GM18861 (cell line): ENCODE measurements around the gene SNAPC4.
A peak's percentile ranks its signal among the peaks of the same experiment; 100 is the strongest.

Experiments
- ATAC-seq: cut with Tn5 transposase; IDR thresholded peaks from one replicate; pipeline ENCODE4 v1.9.1; 2021; ENCODE audit not compliant: unreplicated experiment

Gene SNAPC4

GRCh38 chr9:136372561-136373299 lies 27.2 kb downstream of the SNAPC4 start:
- ATAC-seq: no peak

DNA sequence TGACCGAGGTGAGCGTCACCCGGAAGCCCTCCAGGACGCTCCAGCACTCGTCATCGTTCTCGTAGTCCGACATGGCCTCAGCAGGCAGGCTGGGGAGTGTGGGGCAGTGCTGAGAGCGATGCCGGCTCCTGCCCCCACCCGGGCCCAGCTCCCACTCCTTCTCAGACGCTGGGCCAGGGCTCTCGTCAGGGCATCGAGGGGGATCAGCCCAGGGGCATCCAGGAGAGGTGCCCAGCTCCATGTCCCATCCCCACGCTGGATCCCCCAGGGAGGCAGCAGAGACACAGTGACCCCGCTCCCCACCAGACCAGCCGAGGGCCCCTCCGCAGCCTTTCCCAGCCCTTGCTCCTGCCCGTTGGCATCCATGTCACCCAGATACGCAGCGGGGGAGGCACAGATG lies 28.0 kb downstream of the SNAPC4 start:
- no peak for ATAC-seq

DNA sequence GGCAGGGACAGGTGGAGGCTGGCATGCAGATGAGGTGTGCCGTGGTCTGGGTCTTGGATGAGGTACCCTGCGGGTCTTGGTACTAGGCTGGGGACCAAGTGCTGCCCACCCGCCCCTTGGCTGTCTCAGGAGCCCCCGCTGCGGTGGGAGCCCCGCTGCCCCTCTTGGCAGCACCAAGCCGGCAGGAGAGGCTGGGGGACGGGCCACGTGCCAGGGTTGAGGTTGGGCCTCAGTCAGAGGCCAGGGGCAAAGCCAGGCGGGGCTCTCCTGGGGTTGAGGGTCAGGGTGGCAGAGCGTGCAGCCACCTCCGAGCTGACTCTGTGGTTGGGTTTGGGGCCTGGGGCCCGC lies 28.5 kb downstream of the SNAPC4 start:
- no peak for ATAC-seq

- ATAC-seq: no peak
These were observed 29.1 kb downstream of the SNAPC4 start for GRCh38 chr9:136370687-136371532.

- ATAC-seq: no peak
These were observed 29.9 kb downstream of the SNAPC4 start for GRCh38 chr9:136370037-136370436.

DNA sequence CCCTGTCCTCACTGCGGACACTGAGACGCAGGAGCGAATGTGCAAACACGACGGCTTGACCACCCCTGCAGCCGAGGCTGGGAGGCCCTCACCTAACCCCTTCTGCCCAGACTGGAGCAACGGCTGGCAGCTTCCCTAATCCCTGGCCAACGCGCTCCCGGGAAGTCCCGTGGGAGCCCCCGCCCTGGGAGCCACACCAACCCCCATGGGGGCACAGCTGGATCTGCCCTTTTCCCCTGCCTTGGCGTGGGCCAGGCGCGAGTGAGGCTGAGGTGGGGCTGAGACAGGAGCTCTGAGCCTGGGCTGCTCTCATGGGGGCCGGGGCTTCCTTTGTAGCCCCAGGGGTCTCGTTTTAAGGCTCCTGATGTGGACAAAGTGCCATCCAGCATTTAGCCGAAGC lies 31.8 kb downstream of the SNAPC4 start:
- no peak for ATAC-seq

DNA sequence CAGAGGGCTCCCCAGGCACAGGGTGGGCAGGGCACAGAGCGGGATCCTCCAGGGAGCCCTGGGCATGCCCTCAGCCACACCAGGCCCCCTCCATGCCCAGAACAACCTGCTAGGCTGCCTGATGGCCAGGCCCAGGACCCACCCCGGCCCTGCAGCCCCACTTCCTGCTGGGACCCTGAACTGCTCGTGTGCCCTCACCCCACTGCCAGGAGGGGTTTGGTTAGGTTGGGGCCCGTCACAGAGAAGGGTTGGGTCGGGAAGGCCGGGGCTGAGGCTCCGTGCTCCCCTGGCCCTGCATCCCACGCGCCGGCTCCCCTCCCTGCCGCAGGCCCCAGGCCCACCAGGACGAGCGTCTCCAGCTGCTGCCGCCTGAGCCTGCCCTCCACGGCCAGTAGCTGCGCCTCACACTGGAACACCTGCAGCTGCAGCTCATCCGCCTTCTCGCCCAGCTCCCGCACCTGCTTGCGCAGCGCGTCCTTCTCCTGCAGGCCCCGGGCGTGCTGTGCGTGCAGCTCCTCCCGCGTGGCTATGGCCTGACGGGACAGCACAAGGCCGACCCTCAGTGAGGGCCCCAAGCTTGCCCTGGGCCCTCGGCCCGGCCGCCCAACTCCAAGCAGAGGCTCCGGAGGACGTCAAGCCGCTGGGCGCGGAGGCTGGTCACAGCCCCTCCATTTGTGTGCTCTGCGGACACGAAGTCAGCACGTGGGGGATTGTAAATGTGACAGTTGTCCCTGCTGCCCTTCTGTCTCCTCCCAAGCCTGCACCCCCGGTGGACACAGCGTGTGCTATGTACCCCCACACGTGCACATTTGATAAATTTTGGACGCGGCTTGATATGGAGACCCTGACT lies 32.4 kb downstream of the SNAPC4 start:
- ATAC-seq: no peak

GRCh38 chr9:136366826-136367225 lies 33.1 kb downstream of the SNAPC4 start:
- no peak for ATAC-seq

GRCh38 chr9:136365775-136366222 lies 34.2 kb downstream of the SNAPC4 start:
- ATAC-seq: no peak

GRCh38 chr9:136364942-136365774 lies 34.8 kb downstream of the SNAPC4 start:
- no peak for ATAC-seq

- no peak for ATAC-seq
These were observed 35.8 kb downstream of the SNAPC4 start for GRCh38 chr9:136363949-136364748.

- peak; percentile 58 for ATAC-seq
These were observed 36.6 kb downstream of the SNAPC4 start, which contains the start of gene DNLZ for GRCh38 chr9:136363106-136363948. Gene DNLZ, minus strand, starts transcription at chr9:136363744. Its CDS starts 30 bp downstream, at chr9:136363714.

DNA sequence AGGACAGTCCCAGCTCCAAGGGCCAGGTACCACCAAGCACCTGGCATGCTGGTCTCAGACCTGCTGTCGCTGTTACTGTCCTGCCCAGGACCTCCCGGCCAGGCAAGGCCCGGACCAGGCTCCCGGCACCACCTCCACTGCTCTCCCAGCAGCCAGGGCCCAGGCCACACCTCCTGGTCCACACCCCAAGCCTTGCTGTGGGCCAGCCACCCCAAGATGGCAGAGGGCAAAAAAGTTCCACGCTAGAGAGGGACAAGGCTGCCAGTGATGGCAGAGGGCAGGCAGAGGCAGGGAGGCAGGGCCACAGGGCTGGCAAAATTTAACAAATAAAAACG lies 37.6 kb downstream of the SNAPC4 start:
- ATAC-seq: no peak

DNA sequence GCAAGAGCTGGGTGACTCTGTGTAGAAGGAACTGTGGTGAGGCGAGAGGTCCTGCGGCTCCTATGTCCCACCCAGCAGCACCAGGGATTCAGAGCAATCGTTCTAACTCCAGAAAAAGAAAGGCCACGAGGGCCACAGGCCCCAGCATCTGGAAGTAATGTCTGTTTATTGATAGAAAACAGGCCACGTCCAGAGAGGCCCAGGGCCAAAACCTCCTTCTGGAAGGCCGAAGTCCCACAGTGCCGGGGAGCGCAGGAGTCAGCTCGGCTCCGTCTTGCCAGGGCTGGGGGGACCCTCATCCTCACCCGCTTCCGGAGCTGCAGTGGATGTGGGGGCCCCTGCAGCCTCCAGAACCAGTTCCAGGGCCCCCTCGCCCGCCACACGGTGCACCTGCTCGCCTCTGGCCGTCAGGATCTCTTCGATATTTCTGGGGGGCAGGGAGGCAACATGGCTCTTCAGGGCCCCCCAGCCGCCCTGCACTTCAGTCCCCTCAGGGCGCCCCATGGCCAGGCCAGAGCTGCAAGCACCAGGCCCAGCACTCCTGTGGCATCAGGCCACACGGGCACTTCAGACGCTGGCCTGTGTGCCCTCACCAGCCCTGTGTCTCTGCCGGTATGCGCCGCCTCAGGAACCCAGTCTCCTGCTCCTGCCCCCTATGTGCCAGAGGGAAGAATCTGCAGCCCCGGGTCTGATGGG lies 38.1 kb downstream of the SNAPC4 start:
- ATAC-seq: no peak

GRCh38 chr9:136361047-136361753 lies 38.8 kb downstream of the SNAPC4 start:
- no peak for ATAC-seq

DNA sequence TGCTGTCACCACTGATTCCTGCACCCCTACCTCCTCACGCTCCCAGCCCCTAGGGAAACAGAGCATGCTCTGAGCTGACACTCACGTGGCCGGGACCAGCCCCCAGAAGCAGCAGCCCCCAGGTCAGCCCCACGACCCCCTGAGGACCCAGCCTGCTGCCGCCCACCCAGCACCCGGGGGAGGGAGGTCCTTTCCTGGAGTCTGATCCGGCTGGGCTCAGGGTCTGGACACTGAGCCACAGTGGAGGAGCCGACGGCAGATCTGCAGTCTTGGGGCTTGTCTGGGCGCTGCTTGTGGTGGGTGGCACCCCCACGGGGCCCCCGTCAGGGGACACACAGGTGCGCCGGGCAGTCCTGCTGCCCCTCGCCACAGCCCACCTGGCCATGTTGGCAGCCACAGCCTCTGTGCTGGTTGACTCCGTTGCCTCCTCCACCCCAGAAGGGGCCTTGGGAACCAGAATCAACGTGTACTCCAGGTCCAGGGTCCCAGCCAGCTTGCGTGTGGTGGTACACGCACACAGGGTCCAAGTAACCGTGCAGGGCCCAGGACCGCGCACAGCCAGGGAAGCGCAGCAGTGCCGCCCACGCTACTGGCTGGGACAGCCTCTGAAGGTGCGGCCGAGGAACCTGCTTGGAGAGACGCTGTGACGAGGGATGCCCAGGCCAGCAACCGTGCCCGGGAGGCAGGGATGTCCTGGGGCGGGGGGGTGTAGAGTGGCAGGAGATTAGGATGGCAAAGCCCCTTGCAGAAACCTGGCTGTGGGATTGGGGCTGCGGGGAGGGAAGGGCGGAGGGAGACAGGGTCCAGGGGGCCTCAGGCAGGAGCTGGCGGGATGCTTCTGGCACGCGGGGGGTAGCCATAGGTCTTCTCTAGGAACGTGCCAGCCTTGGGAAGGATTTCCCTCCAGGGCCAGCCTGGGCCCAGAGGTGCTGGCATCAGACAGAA lies 39.9 kb downstream of the SNAPC4 start:
- no peak for ATAC-seq
